ENCODE data around the gene SLC26A8.

DNA sequence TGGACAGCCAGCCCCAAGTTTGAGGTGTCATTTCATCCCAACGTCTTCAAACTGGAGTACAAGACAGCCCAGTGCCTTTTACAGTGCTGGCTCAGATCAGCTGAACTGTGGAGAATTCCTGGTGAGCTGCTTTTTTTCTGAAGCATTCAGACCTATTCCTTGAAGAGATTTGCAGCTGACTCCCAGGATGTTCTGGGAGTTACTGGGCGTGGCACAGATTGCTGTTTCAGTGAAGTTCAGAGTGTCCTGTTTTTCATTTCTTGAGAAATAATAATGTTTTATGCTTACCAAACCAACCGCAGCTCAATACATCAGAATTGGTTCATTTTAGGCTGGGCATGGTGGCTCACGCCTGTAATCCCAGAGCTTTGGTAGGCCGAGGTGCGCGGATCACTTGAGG is 70.1 kb downstream of the SLC26A8 start:
- TF ChIP-seq, protein P1, sequence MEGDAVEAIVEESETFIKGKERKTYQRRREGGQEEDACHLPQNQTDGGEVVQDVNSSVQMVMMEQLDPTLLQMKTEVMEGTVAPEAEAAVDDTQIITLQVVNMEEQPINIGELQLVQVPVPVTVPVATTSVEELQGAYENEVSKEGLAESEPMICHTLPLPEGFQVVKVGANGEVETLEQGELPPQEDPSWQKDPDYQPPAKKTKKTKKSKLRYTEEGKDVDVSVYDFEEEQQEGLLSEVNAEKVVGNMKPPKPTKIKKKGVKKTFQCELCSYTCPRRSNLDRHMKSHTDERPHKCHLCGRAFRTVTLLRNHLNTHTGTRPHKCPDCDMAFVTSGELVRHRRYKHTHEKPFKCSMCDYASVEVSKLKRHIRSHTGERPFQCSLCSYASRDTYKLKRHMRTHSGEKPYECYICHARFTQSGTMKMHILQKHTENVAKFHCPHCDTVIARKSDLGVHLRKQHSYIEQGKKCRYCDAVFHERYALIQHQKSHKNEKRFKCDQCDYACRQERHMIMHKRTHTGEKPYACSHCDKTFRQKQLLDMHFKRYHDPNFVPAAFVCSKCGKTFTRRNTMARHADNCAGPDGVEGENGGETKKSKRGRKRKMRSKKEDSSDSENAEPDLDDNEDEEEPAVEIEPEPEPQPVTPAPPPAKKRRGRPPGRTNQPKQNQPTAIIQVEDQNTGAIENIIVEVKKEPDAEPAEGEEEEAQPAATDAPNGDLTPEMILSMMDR (IDR thresholded peaks at IDR 0.05; ENCODE audit: insufficient read depth, low read length, poor library complexity, severe bottlenecking): no peak
- TF ChIP-seq EZH2phosphoT487 (conservative IDR thresholded peaks at IDR 0.05; ENCODE audit: low read length): no peak
